ENCODE results near the gene CHGA.

CHGA gene

GRCh38 chr14:92922883-92923743, at the start of gene CHGA:
TSS of gene CHGA (plus strand) at chr14:92923150. CDS start at chr14:92923360, 210 bp downstream.
- peak; percentile 74; the same call in 1 of the 2 replicates for TF ChIP-seq SNAI2 (CRISPR knock-in tag; IDR thresholded peaks at IDR 0.05)
- TF ChIP-seq CSDC2 (CRISPR knock-in tag; IDR thresholded peaks at IDR 0.05) = peak; percentile 77
- no peak for TF ChIP-seq TOX (CRISPR knock-in tag; IDR thresholded peaks at IDR 0.05; ENCODE audit: borderline replicate concordance)
- peak; percentile 89 for ATAC-seq

- no peak for TF ChIP-seq TOX (CRISPR knock-in tag; IDR thresholded peaks at IDR 0.05; ENCODE audit: borderline replicate concordance)
- no peak for TF ChIP-seq SNAI2 (CRISPR knock-in tag; IDR thresholded peaks at IDR 0.05)
- no peak for TF ChIP-seq ESRRG (CRISPR knock-in tag; IDR thresholded peaks at IDR 0.05)
- no peak for TF ChIP-seq CSDC2 (CRISPR knock-in tag; IDR thresholded peaks at IDR 0.05)
- TF ChIP-seq ZNF70 (CRISPR knock-in tag; IDR thresholded peaks at IDR 0.05) = no peak
- TF ChIP-seq RARB (CRISPR knock-in tag; IDR thresholded peaks at IDR 0.05) = no peak
- no peak for TF ChIP-seq ZFP3 (CRISPR knock-in tag; IDR thresholded peaks at IDR 0.05)
- TF ChIP-seq PPARA (CRISPR knock-in tag; IDR thresholded peaks at IDR 0.05; ENCODE audit: borderline replicate concordance) = no peak
- no peak for TF ChIP-seq ZC3H10 (CRISPR knock-in tag; IDR thresholded peaks at IDR 0.05)
- no peak for TF ChIP-seq TCF4 (CRISPR knock-in tag; IDR thresholded peaks at IDR 0.05; ENCODE audit: borderline replicate concordance)
- TF ChIP-seq OSR1 (CRISPR knock-in tag; IDR thresholded peaks at IDR 0.05) = no peak
- no peak for TF ChIP-seq GLIS3 (CRISPR knock-in tag; IDR thresholded peaks at IDR 0.05)
- no peak for TF ChIP-seq BACH2 (CRISPR knock-in tag; IDR thresholded peaks at IDR 0.05; ENCODE audit: borderline replicate concordance)
- no peak for ATAC-seq
These were observed 47.8 kb upstream of the CHGA start for GRCh38 chr14:92874962-92875661.

GRCh38 chr14:92877757-92878431, 45.1 kb upstream of the CHGA start:
- ATAC-seq = no peak

More at GRCh38 chr14:92877757-92878431, 45.1 kb upstream of the CHGA start:
- TF ChIP-seq CSRNP3 (CRISPR knock-in tag; IDR thresholded peaks at IDR 0.05) (no peak), ISL1 (CRISPR knock-in tag; IDR thresholded peaks at IDR 0.05) (no peak), PPARA (CRISPR knock-in tag; IDR thresholded peaks at IDR 0.05; ENCODE audit: borderline replicate concordance) (no peak), ARNTL (CRISPR knock-in tag; IDR thresholded peaks at IDR 0.05; ENCODE audit: borderline replicate concordance, low read depth) (no peak), PATZ1 (CRISPR knock-in tag; IDR thresholded peaks at IDR 0.05; ENCODE audit: borderline replicate concordance) (no peak), ESRRG (CRISPR knock-in tag; IDR thresholded peaks at IDR 0.05) (no peak), ZNF70 (CRISPR knock-in tag; IDR thresholded peaks at IDR 0.05) (no peak), CSDC2 (CRISPR knock-in tag; IDR thresholded peaks at IDR 0.05) (no peak), TOX (CRISPR knock-in tag; IDR thresholded peaks at IDR 0.05; ENCODE audit: borderline replicate concordance) (no peak), GLIS3 (CRISPR knock-in tag; IDR thresholded peaks at IDR 0.05) (no peak), SNAI2 (CRISPR knock-in tag; IDR thresholded peaks at IDR 0.05) (no peak), POU6F1 (CRISPR knock-in tag; IDR thresholded peaks at IDR 0.05; ENCODE audit: borderline replicate concordance, low read depth) (no peak)
